ENCODE measurements around the gene ALPG. TPM values are rescaled to one million over a fixed set of nuclear protein-coding genes. Genes with fewer than 3 reads are reported as not detected.

The ALPG gene
- total RNA-seq: 0.07 TPM in 1 of 2 replicates, not detected in the other

DNA sequence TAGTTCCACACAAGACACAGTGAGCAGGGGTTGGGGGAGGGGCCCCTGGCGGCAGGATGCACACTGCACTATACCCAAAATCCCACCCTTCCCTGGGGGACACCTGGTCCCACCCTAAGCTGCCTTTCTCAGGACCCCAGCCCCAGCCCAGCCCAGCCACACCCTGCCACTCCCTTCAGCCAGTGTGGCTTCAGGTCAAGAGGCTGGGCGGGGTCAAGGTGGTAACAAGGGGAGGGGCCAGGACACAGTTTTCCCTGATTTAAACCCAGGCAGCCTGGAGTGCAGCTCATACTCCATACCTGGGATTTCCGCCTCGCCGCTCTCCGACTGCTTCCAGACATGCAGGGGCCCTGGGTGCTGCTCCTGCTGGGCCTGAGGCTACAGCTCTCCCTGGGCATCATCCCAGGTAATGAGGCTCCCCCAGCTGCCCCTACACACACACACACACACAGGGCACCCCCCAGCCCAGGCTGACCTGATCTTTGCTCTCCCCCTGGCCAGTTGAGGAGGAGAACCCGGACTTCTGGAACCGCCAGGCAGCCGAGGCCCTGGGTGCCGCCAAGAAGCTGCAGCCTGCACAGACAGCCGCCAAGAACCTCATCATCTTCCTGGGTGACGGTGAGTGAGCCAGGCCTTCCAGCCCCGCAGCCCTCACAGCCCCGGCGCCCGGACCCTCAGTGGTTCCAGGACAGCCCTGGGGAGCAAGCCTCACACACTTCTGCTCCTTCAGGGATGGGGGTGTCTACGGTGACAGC, at the start of gene ALPG:
TSS of gene ALPG (plus strand) at position 289 of the 755 bp plus-strand sequence. CDS start at position 340, 51 bp downstream.

DNA sequence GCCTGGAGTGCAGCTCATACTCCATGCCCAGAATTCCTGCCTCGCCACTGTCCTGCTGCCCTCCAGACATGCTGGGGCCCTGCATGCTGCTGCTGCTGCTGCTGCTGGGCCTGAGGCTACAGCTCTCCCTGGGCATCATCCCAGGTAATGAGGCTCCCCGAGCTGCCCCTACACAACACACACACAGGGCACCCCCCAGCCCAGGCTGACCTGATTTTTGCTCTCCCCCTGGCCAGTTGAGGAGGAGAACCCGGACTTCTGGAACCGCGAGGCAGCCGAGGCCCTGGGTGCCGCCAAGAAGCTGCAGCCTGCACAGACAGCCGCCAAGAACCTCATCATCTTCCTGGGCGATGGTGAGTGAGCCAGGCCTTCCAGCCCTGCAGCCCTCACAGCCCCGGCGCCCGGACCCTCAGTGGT, 27.9 kb upstream of the ALPG start, which contains the start of gene ALPP:
TSS of gene ALPP (plus strand) at position 17 of the 417 bp plus-strand sequence. CDS start at position 69, 52 bp downstream.

GRCh38 chr2:232455426-232456255, 49.0 kb downstream of the ALPG start, which contains the start of gene ALPI:
ALPI (plus strand) TSS chr2:232456153; CDS start chr2:232456200, 47 bp downstream.

Other genes with a start within 250 kb of the ALPG start
- gene ALPP, start 28.1 kb upstream of the ALPG start, total RNA-seq: not detected in 2 replicates
- not detected in 2 replicates for gene ALPI, start 49.3 kb downstream of the ALPG start, total RNA-seq
- not detected in 2 replicates for gene ECEL1, start 81.0 kb downstream of the ALPG start, total RNA-seq
- not detected in 2 replicates for gene PRSS56, start 113.5 kb downstream of the ALPG start, total RNA-seq
- gene CHRND, start 119.3 kb downstream of the ALPG start, total RNA-seq: not detected in 2 replicates
- gene CHRNG, start 132.8 kb downstream of the ALPG start, total RNA-seq: not detected in 2 replicates
- 2.7 and 3.7 TPM in 2 replicates for gene TIGD1, start 143.7 kb downstream of the ALPG start, total RNA-seq
- 78.0 and 88.3 TPM in 2 replicates for gene EIF4E2, start 143.8 kb downstream of the ALPG start, total RNA-seq
- gene EFHD1, start 226.8 kb downstream of the ALPG start, total RNA-seq: 0.20 TPM in 1 of 2 replicates, not detected in the other

Data from mammary microvascular endothelial cell (primary cell).